ENCODE results near the gene ZNF598. TPM values are rescaled to one million over a fixed set of nuclear protein-coding genes. Genes with fewer than 3 reads are reported as not detected.
"Not testable (repeated sequence)": the region's sequence is repeated elsewhere in the genome, so short reads cannot be mapped to it uniquely, and the experiment has no call there.

The ZNF598 gene
- total RNA-seq, 1 experiment from 2014 or later: 72.4 TPM

DNA sequence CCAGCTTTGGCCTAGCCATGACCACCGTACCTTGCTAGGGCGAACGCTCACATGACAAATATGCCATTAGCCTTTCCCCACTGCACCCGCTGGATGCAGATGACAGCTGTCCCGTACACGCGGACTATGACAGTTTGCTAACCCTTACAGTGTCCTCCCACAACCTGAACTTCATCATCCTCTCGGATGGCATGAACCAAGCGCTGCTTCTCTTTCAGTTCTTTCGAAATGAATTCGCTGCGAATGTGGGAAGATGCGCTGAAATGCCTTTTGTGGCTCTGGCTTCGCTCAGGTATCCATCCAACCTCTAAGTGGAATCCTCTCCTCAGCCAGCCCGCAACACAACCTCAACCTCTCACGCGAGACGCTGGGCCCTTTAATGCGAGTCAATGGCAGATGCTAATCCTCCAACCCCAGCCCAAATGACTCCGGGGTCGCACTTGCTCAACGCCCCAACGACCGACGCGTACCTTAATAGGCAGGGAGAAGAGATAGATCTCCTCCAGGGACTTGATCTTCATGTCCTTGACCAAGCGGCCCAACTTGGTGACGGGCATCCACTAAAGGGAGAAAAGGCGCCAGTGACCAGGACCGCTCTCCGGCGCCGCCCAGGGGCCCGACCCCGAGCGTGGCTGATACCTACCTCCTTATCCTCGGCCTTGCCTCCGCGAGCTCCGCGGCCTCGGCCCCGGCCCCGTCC, 45.7 kb downstream of the ZNF598 start:
- H3K4me1 Mint-ChIP-seq (ENCODE audit: low read depth, unreplicated experiment): peaks cover 26% of the 10 kb centered on the region
- H3K36me3 Mint-ChIP-seq (ENCODE audit: insufficient read depth, unreplicated experiment): peaks cover 75% of the 10 kb centered on the region
- intact Hi-C loops (cut with micrococcal nuclease; ENCODE audit: unreplicated experiment): no loop called here
- no peak for DNase-seq
- TSS peak; percentile 75 for BruUV-seq (replicated peaks)
- H3K27ac Mint-ChIP-seq (ENCODE audit: unreplicated experiment): peak overlapping the region; percentile 68
- CTCF ChIA-PET: interaction anchor here (0.6 to 1.5 kb wide), 5 partner anchors 18 to 248 kb away, joined by 3 to 5 read pairs (median 3); no protein-coding TSS in a partner anchor
- no peaks in the 10 kb centered on the region for H3K27me3 Mint-ChIP-seq (ENCODE audit: unreplicated experiment)
- no peaks in the 10 kb centered on the region for H3K9me3 Mint-ChIP-seq (ENCODE audit: low read depth, unreplicated experiment)
- peak overlapping the region; percentile 74 for H3K4me3 Mint-ChIP-seq (ENCODE audit: low read depth, unreplicated experiment)
- no peak for TF ChIP-seq CTCF (IDR thresholded peaks at IDR 0.05; ENCODE audit: unreplicated experiment)

GRCh38 chr16:1962161-1963153, 47.2 kb downstream of the ZNF598 start:
- H3K4me1 Mint-ChIP-seq (ENCODE audit: low read depth, unreplicated experiment): peaks cover 26% of the 10 kb centered on the region
- H3K9me3 Mint-ChIP-seq (ENCODE audit: low read depth, unreplicated experiment); BruUV-seq (replicated peaks); CTCF ChIA-PET; intact Hi-C loops (cut with micrococcal nuclease; ENCODE audit: unreplicated experiment); DNase-seq; H3K27me3 Mint-ChIP-seq (ENCODE audit: unreplicated experiment): not testable (repeated sequence)
- H3K36me3 Mint-ChIP-seq (ENCODE audit: insufficient read depth, unreplicated experiment): peaks cover 72% of the 10 kb centered on the region
- H3K27ac Mint-ChIP-seq (ENCODE audit: unreplicated experiment): peak overlapping the region; percentile 83
- H3K4me3 Mint-ChIP-seq (ENCODE audit: low read depth, unreplicated experiment): peak overlapping the region; percentile 74

- Mint-ChIP-seq H3K9me3 (ENCODE audit: low read depth, unreplicated experiment) (no peaks in the 10 kb centered on the region), H3K4me3 (ENCODE audit: low read depth, unreplicated experiment) (peak overlapping the region; percentile 74), H3K27me3 (ENCODE audit: unreplicated experiment) (peaks cover 9% of the 10 kb centered on the region), H3K27ac (ENCODE audit: unreplicated experiment) (peak overlapping the region; percentile 83), H3K36me3 (ENCODE audit: insufficient read depth, unreplicated experiment) (peaks cover 72% of the 10 kb centered on the region), H3K4me1 (ENCODE audit: low read depth, unreplicated experiment) (peaks cover 26% of the 10 kb centered on the region)
- DNase-seq: no peak
- intact Hi-C loops (cut with micrococcal nuclease; ENCODE audit: unreplicated experiment): no loop called here
- CTCF ChIA-PET: no interaction called here
- no TSS peak for BruUV-seq (replicated peaks)
- TF ChIP-seq CTCF (IDR thresholded peaks at IDR 0.05; ENCODE audit: unreplicated experiment): no peak
Measured at GRCh38 chr16:1961651-1962067, 48.0 kb downstream of the ZNF598 start.

GRCh38 chr16:1960665-1961630, 48.7 kb downstream of the ZNF598 start:
- intact Hi-C loops (cut with micrococcal nuclease; ENCODE audit: unreplicated experiment): no loop called here
- Mint-ChIP-seq H3K27me3 (ENCODE audit: unreplicated experiment) (peaks cover 9% of the 10 kb centered on the region), H3K4me1 (ENCODE audit: low read depth, unreplicated experiment) (peaks cover 26% of the 10 kb centered on the region), H3K9me3 (ENCODE audit: low read depth, unreplicated experiment) (no peaks in the 10 kb centered on the region), H3K27ac (ENCODE audit: unreplicated experiment) (peak overlapping the region; percentile 83), H3K4me3 (ENCODE audit: low read depth, unreplicated experiment) (peak overlapping the region; percentile 74), H3K36me3 (ENCODE audit: insufficient read depth, unreplicated experiment) (peaks cover 71% of the 10 kb centered on the region)
- TF ChIP-seq CTCF (IDR thresholded peaks at IDR 0.05; ENCODE audit: unreplicated experiment): no peak
- TSS peak; percentile 15 for BruUV-seq (replicated peaks)
- CTCF ChIA-PET: no interaction called here
- DNase-seq: no peak

Measured in Calu3 (cell line).